Amniotic epithelial cell (primary cell): ENCODE results near the gene C8A.

Experiments used
- DNase-seq: peaks from one replicate; pipeline ENCODE4 v3.0.0-alpha.2; 2010; ENCODE audit warnings: low read depth

The C8A gene

DNA sequence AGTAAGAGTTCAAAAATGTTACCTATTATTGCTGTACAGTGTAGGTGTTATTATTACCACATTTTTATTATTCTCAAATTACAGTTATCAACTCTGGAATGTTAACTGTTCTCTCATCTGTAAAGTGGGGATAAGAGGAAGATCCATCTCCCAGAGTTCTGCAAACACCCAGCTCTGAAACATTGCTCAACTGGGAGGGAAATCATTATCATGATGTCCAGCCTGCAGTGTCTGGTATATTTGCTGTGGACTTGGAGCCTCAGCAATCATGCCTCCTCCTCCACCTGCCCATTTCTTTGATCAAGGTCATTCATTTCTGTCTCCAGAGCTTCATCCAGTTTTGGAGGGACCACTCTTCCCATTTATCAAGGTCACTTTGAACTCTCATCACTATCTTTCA lies 39.4 kb downstream of the C8A start:
- DNase-seq = no peak

DNA sequence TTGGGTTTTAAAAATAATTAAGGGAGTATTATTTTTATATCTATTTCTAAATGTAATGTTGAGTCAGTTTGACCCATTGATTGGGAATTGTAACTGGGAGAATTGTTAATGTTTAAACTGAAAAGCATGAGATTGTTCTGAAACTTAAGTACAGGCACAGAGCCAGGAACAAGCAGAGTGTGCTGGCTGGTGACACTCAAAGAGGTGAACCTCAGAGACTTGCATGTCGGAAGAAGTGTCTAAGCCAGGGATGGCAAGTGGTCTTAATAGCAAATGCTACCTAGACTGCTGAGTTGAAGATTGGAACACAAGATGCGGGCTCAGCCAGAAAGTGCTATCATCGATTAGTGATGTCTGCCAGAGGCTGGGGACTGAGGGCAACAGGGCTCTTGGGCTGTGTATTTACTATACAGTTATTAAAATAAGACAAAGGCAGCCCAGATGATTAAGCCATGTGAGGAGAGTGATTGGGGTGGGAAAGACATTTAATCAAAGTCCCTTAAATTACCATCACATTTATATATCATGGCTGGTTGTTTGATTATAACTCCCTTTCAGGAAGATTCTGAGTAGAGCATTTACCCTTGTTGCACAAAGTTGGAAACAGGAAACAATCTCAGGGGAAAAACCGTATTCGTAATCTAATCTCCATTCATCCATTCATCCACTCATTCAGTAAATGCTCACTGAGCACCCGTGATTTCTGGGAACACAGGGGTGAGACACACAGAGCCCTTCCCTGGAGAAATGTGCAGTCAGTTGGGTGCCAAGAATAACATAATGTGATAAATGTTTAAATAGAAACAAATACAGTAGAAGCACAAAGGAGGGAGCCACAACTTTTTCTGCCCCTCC lies 42.8 kb downstream of the C8A start:
- no peak for DNase-seq

DNA sequence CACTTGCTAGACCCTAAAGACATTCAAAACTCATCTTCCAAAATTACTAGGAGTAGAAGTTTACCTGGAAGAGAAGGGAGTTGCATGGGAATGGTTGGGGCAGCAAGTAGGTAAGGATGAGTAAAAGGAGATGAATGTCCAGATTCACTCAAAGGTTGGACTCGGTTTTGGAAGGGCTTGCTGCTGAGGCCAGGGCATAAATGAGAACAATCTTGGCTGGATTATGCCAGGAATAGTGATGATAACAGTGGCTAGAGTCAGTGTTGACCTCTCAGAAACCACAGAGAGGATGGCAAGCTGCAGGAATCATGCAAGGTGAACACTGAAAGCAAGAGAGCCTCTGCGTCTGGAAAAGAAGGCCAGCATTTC lies 43.4 kb downstream of the C8A start:
- DNase-seq = no peak

DNA sequence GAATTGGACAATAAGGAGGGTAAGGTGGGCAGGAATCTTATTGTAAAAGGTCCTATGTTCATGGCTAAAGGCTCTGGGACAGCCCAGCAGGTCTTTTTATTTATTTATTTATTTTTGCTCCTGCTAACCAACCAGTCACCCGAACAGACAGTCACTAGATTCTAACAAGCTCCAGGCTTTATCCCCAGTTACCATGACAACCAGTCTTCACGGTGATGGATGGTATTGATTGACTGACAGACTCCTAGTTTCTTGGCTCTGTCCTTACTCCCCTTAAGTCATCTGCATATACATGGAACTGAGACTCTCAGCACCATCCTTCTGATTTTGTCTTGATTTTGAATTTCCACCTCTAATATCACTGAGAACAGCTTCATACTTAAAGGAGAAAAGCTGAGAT lies 44.3 kb downstream of the C8A start:
- DNase-seq = no peak

DNA sequence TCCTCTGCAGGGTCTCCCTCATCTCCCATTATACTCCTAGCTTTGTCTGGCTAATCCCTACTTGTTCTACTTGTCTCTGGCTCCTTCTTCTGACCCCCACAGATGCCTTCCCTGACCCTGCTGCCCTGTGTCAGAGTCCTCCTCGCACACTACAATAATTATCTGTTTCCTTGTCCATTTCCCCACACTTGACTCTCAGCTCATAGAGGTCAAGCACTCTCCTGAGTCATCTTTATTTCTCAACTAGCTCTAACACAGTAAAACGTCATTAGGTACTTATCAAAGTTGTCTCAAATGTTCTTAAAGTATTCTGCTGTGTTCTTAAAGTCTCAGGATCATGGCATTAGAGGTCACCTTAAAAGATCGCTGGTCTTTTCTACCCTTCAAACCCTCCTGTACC lies 47.1 kb downstream of the C8A start:
- DNase-seq = peak; percentile 65

DNA sequence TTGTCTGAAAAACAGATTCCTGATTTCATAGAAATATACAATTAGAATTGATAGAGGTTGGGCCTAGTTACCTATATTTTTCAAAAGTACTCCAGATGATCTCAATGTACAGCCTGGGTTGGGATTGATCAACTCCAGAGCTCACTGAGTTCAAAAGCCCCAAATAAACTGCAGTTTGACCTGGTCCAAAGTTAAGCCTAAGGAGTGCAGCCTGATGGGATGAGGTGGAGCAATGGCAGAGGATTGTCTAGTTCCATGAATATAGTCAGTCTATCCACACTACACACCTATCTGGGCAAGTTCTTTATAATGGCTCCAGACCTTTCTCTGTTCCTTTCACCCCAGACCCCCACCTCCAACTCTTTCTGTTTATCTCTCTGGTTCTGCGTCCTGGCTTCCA lies 49.2 kb downstream of the C8A start:
- DNase-seq = no peak

DNA sequence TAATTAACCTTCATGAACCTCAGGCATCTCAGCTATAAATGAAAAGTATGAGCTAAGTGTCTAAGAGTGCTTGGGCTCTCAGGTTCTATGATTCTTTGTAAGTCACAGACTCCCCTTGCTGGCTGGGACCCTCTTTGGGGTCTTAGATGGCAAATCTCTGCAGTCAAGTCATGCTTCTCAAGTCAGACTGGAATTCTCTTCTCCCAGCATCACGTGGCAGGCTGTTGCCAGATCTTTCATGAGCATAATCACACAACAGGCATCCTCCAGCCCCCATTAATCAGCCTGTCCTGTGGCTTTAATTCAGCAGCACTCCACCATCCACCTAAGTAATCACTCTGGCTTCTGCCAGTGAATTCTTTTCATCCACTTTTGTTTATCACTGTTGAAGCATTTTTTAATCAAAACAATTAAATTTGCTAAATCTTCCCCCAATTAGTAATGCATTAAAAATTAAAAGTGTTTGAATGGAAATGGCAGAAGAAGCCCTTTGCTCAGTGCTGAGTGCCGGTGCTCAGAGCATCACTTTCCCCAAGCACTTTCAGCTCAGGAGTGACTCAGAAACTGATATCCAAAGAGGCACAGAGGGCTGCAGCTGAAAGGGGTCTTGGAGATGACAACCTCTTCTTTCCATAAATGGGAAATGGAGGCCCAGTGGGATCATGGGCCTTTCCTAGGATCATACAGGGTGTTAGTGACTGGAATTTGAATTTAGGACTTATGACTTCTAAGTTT lies 50.2 kb downstream of the C8A start:
- DNase-seq = peak; percentile 41

DNA sequence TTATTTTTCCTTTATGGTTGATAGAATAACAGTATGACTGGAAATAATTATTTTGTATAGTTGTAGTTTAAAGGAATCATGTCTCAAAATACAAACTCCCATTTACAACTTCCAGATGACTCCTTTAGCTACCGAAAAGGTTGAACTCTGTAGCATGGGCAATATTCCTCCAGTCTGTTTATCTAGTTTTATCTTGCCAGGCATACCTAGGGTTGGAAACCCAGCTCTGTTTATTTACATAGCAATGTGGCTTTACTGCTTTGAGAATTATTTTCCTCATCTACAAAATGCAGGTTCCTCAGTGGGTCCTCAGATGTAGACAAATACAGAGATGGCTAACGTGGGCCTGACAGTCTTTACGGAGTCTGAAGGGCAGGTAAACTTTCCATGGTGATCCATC lies 51.1 kb downstream of the C8A start:
- no peak for DNase-seq

DNA sequence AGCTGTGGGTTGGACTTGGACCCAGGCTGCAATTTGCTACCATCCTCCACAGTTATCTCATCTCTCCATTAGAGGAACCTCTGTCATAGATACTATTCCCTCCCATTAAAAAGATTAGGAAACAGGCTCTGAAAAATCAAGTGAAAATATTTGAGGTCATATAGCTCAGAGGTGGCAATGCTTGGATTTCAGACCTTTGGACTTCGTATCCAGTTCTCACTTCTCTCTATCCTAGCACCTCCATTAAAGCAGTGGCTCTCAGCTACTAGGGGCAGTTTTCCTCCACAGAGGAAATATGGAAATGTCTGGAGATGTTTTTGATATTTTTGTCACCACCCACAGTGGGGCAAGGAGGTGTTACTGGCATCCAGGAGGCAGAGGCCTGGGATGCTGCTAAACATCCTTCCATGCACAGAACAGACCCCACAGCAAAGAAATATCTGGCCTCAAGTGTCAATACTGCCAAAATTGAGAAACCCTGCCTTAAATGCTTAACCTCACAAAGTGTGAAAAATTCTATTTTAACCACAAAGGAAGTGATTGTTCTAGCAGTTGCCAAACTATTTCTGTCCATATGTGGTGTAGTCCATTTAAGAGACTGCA lies 54.1 kb downstream of the C8A start:
- no peak for DNase-seq

DNA sequence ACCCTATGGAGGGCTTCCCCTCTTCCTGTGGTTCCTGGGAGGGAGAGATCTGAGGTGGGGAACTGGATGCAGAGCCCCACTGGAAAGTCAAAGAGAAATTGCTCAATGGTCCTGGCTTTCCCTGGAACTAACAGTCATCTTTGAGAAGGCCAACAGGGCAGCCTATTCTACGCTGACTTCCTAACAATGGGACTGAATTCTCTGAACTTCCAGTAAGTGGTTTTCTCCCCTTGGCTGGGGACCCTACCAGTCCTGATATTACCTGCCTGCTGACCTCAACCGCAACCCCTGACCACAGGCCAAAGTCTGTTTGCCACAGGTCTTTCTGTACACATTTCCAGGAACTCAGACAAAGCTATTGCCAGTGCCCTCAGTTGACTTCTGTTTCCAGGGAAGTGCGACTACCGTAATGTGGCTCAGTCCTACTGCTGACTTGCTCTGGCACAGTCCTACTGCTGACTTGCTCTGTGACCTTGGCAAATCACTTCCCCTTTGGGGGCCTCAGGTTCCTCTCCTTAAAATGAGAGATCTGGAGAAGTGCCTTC lies 55.9 kb downstream of the C8A start:
- DNase-seq = no peak

DNA sequence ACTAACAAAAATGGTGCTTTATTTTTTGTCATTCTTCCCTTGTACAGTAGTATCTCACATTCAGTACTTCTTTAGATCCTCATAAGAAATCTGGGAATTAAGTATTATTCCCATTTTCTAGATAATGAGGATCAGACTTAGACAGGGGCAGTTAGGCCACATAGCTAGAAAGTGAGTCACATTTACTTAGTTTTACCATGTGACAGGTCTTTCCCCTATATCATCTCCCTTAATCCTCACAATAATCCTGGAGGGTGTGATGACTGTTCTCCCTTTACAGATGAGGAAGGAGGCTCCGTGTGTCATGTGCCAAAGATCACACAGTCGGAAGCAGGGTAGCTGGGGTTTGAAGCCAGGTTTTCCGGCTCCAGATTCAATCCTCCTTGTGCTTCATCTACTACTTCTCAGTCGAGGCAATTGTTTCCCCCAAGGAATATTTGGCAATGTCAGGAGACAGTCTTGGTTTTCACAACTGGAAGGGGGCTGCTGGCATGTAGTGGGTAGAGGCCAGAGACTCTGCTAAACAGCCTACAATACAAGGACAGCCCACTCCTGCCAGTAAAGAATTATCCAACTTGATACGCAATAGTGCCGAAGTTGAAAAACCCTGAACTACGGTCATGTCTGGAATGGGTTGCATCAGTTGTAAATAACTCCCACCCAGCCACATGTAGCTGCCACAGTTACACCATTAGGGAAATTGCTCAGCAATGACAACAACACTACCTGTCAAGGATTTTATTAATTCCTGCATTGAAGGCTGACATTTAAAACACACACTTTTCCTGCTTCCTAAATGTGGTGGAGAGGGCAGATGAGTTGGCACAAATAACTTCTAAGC lies 56.7 kb downstream of the C8A start:
- peak; percentile 67 for DNase-seq

DNA sequence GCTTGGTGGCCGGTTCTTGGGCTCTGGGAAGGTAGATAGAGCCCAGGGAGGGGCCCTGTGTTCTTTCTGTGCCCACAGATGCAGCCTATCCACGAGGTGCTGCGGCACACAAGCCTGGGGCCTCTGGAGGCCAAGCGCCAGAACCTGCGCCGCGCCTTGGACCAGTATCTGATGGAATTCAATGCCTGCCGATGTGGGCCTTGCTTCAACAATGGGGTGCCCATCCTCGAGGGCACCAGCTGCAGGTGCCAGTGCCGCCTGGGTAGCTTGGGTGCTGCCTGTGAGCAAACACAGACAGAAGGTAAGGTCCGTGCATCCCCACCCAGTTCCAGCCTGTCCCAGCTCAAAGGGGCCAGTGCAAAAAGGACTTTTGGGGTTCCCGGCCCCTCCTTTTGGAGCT lies 57.7 kb downstream of the C8A start:
- no peak for DNase-seq

DNA sequence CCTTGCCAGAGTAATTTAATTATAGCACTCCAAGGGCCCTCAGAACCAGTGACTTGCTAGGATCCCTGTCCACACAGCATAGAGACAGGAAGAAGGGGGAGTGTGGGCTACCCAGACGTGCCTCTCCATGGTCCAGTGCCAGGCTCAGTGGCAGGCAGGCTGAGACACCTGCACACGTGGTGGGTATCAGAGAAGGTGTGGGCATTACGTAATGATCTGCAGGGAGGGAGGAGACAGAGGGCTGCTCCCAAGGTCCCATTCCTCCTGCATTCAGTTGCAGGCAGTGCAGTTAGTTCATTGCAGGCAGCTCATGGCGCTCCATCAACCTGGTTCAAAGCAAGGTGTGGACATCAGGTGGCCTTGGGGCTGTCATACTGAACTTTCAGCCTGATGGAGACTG lies 61.4 kb downstream of the C8A start:
- no peak for DNase-seq

DNA sequence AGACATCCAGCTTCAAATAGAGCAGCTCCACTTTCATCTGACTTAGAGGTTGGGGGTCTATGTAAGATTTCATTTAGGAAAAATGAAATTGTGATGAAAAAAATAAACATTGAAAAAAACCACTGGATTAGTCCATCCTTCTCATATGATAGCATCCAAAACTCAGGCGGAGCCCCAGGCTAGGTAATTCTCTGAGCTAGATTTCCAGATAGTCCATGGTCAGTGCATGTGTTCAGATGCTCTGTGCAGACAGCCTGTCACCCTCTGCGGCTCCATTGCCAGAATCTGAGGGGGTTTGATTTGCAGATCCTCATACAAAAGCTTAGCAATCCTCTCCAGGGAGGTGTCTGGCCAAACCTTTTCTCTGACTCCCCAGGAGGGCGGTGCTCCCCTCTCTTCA lies 62.0 kb downstream of the C8A start:
- no peak for DNase-seq

DNA sequence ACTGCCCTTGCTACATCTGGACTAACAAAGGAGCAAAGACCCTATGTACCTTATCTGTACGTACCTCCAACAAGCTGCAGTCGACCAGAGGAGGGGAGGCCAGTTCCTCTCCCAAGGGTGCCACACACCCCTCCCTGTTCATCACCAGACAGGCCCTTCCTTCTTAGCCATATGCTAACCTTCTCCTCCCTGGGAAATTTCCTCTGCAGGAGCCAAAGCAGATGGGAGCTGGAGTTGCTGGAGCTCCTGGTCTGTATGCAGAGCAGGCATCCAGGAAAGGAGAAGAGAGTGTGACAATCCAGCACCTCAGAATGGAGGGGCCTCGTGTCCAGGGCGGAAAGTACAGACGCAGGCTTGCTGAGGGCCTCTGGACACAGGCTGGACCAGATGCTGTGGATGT lies 62.8 kb downstream of the C8A start:
- DNase-seq = no peak

DNA sequence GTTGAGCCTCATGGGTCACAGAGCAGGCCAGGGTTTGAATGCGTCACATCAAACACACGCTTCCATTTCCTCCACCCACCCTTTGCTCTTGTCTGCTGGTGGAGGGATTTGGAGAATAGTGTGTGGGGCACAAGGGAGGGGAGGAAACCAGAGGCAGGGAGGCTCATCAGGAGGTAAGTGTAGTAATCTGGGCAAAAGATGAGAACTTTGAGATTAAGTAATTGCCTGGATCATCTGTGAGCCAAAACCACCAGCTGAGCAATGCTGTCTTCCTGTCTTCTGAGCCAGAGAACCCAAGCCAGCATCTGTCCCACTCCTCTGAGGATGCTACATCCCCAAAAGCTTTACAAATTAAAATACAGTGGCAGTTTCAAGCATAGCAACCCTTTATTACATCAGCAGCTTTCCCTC lies 66.0 kb downstream of the C8A start:
- no peak for DNase-seq

DNA sequence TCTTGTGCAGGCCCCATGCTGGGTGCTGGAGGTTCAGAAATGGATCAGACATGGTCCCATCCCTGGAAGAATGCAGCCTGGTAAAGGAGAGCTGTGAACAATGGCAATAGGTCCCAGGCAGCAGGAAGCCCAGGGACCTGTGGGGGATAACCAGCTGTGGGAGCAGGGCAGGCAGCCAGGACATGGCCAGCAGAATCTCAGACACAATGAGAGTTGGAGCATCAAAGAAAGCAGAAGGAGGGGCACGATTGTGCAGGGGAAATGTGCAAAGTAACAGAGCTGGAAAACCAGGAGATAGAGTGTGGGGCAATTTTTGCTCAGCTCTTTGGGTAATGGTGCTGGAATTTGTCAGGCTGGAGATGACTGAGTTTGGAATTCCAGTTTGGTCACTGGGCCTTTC lies 66.9 kb downstream of the C8A start:
- DNase-seq = no peak

DNA sequence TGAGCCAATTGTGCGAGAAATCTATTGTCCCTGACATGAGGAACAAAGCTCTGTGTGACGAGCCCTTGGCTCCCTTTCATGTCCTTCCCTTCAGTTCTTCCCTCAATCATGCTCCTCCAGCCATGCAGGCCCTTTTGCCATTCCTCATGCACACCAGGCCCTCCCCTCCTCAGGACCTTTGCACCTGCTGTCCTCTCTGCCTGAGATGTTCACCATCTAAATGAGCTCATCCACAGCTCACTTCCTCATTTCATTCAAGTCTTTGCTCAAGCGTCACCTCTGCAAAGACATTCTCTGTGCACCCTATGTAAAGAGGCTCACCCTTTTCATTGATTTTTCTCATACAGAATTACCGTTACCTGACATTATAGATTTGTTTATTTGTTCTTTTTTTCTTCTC lies 67.5 kb downstream of the C8A start:
- no peak for DNase-seq

DNA sequence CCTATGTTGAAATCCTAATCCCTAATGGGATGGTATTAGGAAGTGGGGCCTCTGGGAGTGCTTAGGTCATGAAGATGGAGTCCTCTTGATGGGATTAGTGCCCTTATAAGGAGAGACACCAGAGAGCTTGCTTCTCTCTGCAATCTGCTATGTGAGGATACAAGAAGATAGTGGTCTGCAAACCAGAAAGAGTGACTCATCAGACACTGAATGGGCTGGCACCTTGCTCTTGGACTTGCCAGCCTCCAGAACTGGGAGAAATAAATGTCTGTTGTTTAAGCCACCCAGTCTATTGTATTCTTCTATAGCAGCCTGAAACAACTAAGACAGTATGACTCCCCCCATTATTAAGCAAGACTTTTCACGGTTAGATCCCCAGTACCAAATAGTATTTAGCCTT lies 67.9 kb downstream of the C8A start:
- DNase-seq = no peak

DNA sequence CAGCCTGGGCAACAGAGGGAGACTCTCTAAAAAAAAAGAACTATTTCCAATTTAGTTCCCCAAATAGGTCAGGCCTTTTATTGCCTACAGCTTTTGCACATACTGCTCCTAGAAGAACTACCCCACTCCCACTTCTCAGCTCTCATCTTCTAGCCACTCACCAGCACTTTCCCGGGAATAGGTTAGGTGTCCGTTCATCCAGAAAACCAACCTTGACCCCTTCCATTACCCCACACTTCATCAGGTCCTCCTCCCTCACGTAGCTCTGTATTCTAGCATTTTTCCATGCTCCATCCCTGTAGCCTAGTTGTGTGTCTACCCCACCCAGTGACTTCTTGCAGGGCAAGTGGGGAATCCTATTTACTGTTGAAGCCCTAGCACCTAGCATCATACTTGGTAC lies 68.6 kb downstream of the C8A start:
- DNase-seq = no peak

DNA sequence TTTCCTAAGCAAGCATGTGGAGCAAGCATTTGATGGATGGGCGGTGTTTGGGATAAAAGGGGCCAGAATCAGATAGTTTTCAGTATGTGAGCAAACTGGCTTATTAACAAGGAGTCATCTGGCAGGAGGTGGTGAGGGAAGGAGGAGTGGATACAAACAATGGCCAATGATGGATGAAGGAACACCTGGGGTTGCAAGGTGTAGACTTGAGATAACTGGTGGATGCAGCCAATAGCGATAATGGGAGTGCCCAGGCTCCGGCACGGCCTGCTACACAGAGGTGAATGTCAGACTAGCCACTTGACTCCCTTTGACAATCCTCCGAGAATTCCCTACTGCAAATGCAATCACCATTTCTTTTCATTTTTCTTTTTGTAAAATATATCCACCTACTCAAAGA lies 69.5 kb downstream of the C8A start:
- DNase-seq = no peak

DNA sequence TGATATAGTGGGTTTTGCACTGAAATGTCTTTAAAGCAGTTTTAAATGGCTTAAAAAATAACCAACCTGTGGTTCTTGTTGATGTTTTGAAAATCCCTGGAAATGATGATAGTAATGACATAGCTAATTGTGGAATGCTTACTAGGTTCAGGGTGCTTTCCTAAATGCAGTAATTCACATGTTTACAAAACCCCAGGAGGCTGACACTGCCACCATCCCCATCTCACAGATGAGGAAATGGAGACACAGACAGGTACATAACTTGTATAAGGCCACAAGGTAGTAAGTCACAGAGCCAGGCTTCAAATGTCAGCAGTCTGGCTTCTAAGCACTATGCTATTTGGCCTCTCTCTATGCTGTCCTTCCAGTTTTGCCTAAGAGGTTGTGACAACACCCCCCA lies 70.6 kb downstream of the C8A start:
- DNase-seq = no peak
